Globus pallidus (tissue), 1 donor: ENCODE results near the gene GALNT17.
A peak's percentile ranks its signal among the peaks of the same experiment; 100 is the strongest.

ENCODE experiments used
- DNase-seq: peaks from one replicate; pipeline ENCODE4 v3.0.0-alpha.2; 2015; ENCODE audit warnings: low spot score

The GALNT17 gene

GRCh38 chr7:71752171-71752935, 620.4 kb downstream of the GALNT17 start:
- DNase-seq = peak; percentile 26

GRCh38 chr7:71753236-71753635, 621.3 kb downstream of the GALNT17 start:
- DNase-seq = no peak

DNA sequence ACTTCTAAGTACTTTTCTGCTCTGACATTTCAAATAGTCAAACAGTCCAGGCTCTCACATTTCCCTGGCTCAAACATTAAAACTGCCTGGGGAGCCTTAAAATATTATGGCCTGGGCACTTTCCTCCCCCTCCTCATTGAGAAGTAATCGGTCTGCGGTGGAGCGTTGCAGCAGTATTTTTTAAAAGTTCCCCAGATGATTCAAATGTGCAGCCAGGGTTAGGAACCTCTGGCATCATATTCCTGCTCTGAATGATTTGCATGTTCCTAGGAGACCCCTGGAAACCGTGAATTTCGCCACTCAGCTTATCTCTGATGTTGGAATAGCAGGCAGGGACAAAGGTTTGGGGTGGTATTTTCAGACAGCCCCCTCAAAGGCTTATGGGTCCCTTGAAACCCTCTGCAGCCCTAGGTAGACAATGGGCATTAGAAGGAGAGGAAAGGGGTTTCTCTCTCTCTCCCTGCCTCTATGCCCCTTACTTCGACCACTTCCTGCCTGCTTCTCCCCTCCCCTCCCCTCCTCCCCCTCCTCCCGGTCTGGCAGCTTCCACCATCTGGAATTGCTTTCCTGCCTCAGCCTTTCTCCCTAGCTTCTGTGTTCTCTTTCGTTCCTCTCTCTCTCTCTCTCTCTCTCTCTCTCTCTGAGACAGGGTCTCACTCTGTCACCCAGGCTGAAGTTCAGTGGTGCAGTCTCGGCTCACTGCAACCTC, 622.2 kb downstream of the GALNT17 start:
- no peak for DNase-seq

- DNase-seq = no peak
Measured at GRCh38 chr7:71754828-71755227, 622.9 kb downstream of the GALNT17 start.

- DNase-seq = no peak
Measured at GRCh38 chr7:71761336-71761735, 629.4 kb downstream of the GALNT17 start.
